BLaER1 (cell line): ENCODE results near the gene ANO10.
"Not testable (repeated sequence)": the region's sequence is repeated elsewhere in the genome, so short reads cannot be mapped to it uniquely, and the experiment has no call there.

Source experiments
- H3K27ac ChIP-seq: shearing (Covaris generic); formaldehyde crosslinking; 2 replicates; pipeline ENCODE4 v1.8.1; 2022
- H3K27me3 ChIP-seq: shearing (Covaris generic); formaldehyde crosslinking; 2 replicates; pipeline ENCODE4 v1.8.1; 2022
- H3K36me3 ChIP-seq: shearing (Covaris generic); formaldehyde crosslinking; 2 replicates; pipeline ENCODE4 v1.8.1; 2022
- H3K4me1 ChIP-seq: shearing (Covaris generic); formaldehyde crosslinking; 2 replicates; pipeline ENCODE4 v1.8.1; 2022
- H3K4me2 ChIP-seq: shearing (Covaris generic); formaldehyde crosslinking; 2 replicates; pipeline ENCODE4 v1.8.1; 2022
- H3K4me3 ChIP-seq: shearing (Covaris generic); formaldehyde crosslinking; 2 replicates; pipeline ENCODE4 v1.8.1; 2022
- H3K9ac ChIP-seq: shearing (Covaris generic); formaldehyde crosslinking; 2 replicates; pipeline ENCODE4 v1.8.1; 2022
- H3K9me3 ChIP-seq: shearing (Covaris generic); formaldehyde crosslinking; 2 replicates; pipeline ENCODE4 v1.8.1; 2022
- H4K20me1 ChIP-seq: shearing (Covaris generic); formaldehyde crosslinking; 2 replicates; pipeline ENCODE4 v1.8.1; 2022
- Cebpa-rat ChIP-seq: shearing (Covaris generic); IDR thresholded peaks from 2 replicates; pipeline ENCODE4 v1.8.1; 2022

ANO10 gene

GRCh38 chr3:43461345-43461744 is 160.5 kb downstream of the ANO10 start:
- Histone ChIP-seq H3K4me1 (no peaks in the 10 kb centered on the region), H3K9ac (no peak overlapping the region), H3K27me3 (no peaks in the 10 kb centered on the region), H4K20me1 (no peaks in the 10 kb centered on the region), H3K4me2 (no peak overlapping the region), H3K9me3 (peaks cover 25% of the 10 kb centered on the region), H3K36me3 (peaks cover 12% of the 10 kb centered on the region), H3K4me3 (no peak overlapping the region), H3K27ac (no peak overlapping the region)
- TF ChIP-seq Cebpa-rat: no peak

DNA sequence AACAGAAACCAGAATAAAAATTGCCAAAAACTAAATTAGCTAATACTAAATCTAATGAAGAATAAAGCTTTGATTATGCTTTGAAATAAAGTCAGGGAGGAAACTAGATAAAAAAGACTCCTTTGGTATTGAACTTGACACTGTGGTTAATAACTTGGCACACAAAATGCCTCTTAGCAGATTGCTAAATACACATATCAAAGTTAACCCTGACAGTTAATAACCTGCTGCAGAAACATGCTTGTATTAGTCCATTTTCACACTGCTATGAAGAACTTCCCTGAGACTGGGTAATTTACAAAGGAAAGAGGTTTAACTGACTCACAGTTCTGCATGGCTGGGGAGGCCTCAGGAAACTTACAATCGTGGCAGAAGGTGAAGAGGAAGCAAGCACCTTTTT is 164.8 kb downstream of the ANO10 start:
- H3K9ac ChIP-seq, H3K4me2 ChIP-seq, H3K27ac ChIP-seq, H3K4me1 ChIP-seq, H4K20me1 ChIP-seq, H3K36me3 ChIP-seq, H3K9me3 ChIP-seq, H3K27me3 ChIP-seq, H3K4me3 ChIP-seq: not testable (repeated sequence)

GRCh38 chr3:43455233-43455632 is 166.6 kb downstream of the ANO10 start:
- TF ChIP-seq Cebpa-rat: no peak
- no peak overlapping the region for H3K4me3 ChIP-seq
- H4K20me1 ChIP-seq: no peaks in the 10 kb centered on the region
- no peak overlapping the region for H3K9ac ChIP-seq
- H3K27me3 ChIP-seq: no peaks in the 10 kb centered on the region
- no peak overlapping the region for H3K27ac ChIP-seq
- H3K4me1 ChIP-seq: no peaks in the 10 kb centered on the region
- H3K4me2 ChIP-seq: no peak overlapping the region
- no peaks in the 10 kb centered on the region for H3K36me3 ChIP-seq
- no peaks in the 10 kb centered on the region for H3K9me3 ChIP-seq

DNA sequence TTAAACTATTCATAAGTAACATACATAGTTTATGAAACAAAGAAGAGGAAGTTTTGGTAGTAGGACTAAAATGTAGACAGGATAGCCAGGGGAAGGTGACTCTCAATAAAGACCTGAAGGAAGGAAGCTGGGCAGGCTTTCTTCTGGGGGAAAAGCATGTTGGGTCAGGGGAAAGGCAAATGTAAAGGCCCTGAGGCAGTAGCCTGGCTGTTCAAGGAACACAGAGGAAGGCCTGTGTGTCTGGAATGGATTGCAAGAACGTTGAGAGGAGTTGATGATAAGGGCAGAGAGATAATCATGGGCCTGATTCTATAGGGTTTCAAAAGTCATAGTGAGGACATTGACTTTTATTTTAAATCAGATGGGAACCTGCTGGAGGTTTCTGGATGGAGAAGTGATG is 167.8 kb downstream of the ANO10 start:
- Histone ChIP-seq H3K4me2 (no peak overlapping the region), H3K36me3 (no peaks in the 10 kb centered on the region), H3K4me3 (no peak overlapping the region), H3K4me1 (no peaks in the 10 kb centered on the region), H4K20me1 (no peaks in the 10 kb centered on the region), H3K9me3 (no peaks in the 10 kb centered on the region), H3K9ac (no peak overlapping the region), H3K27me3 (no peaks in the 10 kb centered on the region), H3K27ac (no peak overlapping the region)
- no peak for TF ChIP-seq Cebpa-rat

DNA sequence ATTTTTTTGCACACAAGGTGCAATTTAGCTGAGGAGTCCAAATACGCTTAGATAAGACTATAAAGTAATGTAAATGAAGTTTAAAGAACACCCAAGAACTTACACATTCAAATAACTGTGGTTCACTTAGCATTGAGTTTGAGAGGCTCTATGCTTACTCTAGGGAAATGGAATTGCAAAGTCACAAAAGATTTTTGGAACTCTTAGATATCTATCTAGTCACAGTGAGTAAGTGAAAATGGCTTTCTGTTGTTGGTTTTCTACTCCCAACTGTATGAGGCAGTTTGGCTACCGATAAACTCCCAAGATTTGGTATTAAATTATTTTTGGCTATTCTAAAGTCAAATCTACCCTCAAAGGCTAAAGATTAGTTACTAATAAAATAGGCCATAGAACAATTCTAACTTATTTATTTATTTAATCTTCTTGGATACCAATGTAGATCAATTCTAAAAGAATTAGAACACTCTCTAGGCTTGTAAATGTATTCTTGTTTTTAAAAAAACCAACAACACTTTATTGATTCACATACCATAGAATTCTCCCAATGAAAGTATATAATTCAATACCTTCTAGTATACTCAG is 170.0 kb downstream of the ANO10 start:
- Histone ChIP-seq H3K27me3 (no peaks in the 10 kb centered on the region), H3K36me3 (no peaks in the 10 kb centered on the region), H3K4me3 (no peak overlapping the region), H4K20me1 (no peaks in the 10 kb centered on the region), H3K4me1 (no peaks in the 10 kb centered on the region), H3K27ac (no peak overlapping the region), H3K9me3 (no peaks in the 10 kb centered on the region), H3K4me2 (no peak overlapping the region), H3K9ac (no peak overlapping the region)
- no peak for TF ChIP-seq Cebpa-rat

DNA sequence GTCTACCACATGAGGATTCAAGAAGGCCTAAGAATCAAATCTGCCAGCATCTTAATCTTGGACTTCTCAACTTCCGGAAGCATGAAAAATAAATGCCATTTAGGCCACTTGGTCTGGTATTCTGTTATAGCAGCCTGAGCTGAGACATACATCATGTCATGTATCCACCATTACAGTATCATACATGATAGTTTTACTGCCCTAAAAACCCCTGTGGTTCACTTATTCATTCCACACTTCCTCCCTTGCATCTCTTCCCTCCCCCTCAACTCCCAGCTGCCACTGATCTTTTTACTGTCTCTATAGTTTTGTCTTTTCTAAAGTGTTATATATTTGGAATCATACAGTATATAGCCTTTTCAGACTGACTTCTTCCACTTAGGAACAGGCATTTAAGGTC is 173.7 kb downstream of the ANO10 start:
- Histone ChIP-seq H3K36me3 (no peaks in the 10 kb centered on the region), H3K9me3 (no peaks in the 10 kb centered on the region), H3K4me2 (no peak overlapping the region), H3K27me3 (no peaks in the 10 kb centered on the region), H3K27ac (no peak overlapping the region), H3K4me1 (no peaks in the 10 kb centered on the region), H3K9ac (no peak overlapping the region), H3K4me3 (no peak overlapping the region), H4K20me1 (no peaks in the 10 kb centered on the region)
- TF ChIP-seq Cebpa-rat: no peak

DNA sequence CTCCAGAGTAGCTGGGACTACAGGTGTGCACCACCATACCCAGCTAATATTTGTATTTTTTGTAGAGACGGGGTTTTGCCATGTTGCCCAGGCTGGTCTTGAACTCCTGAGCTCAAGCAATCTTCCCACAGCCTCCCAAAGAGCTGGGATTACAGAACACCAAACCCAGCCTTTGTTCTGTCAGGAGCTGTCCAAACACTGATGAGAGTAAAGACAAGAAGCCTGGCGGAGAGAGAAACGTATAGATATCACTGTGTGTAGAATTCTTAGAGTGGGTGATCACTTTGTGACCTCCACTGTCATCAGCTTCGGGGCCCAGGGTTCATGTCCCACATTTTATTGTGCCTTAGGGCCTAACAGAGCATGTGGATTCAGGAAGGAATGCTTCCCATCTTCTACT is 176.0 kb downstream of the ANO10 start:
- H3K9me3 ChIP-seq: no peaks in the 10 kb centered on the region
- no peaks in the 10 kb centered on the region for H3K27me3 ChIP-seq
- no peaks in the 10 kb centered on the region for H3K4me1 ChIP-seq
- H3K4me3 ChIP-seq: no peak overlapping the region
- no peak for TF ChIP-seq Cebpa-rat
- no peaks in the 10 kb centered on the region for H4K20me1 ChIP-seq
- H3K4me2 ChIP-seq: no peak overlapping the region
- no peaks in the 10 kb centered on the region for H3K36me3 ChIP-seq
- H3K27ac ChIP-seq: no peak overlapping the region
- no peak overlapping the region for H3K9ac ChIP-seq

DNA sequence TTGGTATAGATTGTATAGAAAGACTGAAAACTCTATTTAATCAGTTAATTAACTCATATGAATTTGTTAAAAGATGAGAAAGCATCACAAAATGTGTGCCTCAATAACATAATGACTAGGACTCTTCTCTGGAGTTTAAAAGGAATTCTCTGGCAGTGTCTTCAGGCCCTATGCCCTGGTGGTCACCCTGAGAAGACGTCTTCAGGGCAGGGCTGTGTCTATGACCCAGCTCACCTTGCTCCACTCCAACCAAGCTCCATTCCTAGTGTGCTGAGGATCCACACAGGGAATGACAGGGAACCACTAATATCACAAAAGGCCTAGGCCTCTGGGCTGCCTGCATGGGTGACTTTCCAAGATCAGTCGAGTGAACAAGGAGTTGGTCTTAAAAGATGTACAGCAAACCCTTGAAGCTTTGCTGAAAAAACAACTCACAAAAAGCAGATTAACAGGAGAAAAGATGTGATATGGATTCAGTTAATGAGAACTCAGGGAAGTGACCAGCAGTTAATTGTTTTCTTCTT is 178.9 kb downstream of the ANO10 start:
- Histone ChIP-seq H3K27me3 (no peaks in the 10 kb centered on the region), H3K4me1 (no peaks in the 10 kb centered on the region), H3K9ac (no peak overlapping the region), H3K36me3 (no peaks in the 10 kb centered on the region), H3K4me2 (no peak overlapping the region), H4K20me1 (no peaks in the 10 kb centered on the region), H3K27ac (no peak overlapping the region), H3K9me3 (no peaks in the 10 kb centered on the region), H3K4me3 (no peak overlapping the region)
- TF ChIP-seq Cebpa-rat: no peak

DNA sequence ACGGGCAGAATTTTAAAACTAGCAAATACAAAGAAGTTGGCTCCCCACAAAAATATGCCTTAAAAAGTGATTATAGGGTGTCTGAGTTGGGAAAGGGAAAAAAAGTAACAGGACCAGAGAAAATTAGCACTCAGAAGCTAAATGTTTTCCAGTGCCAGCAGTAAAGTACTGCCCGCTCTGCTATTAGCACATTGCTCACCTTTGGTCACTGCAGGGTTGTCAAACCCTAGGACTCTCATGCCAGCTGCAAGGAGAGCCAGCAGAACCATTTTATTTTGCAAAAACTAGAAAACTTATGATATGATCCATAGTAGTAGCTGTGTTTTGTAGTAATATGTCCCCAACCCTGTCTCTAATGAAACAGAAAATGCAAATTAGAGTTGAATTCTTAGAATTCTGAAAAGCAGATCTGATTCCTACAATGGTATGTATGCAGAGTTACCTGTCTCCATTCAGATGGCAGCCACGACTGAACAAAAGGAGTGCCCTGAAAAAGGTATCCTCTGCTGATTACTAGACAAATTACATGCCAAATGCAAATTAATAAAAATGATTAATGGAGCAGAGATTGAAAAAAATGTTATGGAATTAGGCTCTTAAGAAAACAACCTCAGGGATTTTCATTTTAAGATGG is 185.2 kb downstream of the ANO10 start:
- Histone ChIP-seq H3K4me2 (no peak overlapping the region), H3K9me3 (no peaks in the 10 kb centered on the region), H3K36me3 (0 out of 2 replicates have a peak, but pooled peaks cover 1% of the 10 kb centered on the region), H3K4me3 (no peak overlapping the region), H3K27me3 (no peaks in the 10 kb centered on the region), H3K9ac (no peak overlapping the region), H3K27ac (no peak overlapping the region), H3K4me1 (no peaks in the 10 kb centered on the region), H4K20me1 (no peaks in the 10 kb centered on the region)
- no peak for TF ChIP-seq Cebpa-rat

- Histone ChIP-seq H3K36me3 (peaks cover 8% of the 10 kb centered on the region; the same call in 1 of the 2 replicates), H3K4me1 (no peaks in the 10 kb centered on the region), H4K20me1 (no peaks in the 10 kb centered on the region), H3K27me3 (no peaks in the 10 kb centered on the region), H3K4me3 (no peak overlapping the region), H3K4me2 (no peak overlapping the region), H3K9me3 (no peaks in the 10 kb centered on the region), H3K27ac (no peak overlapping the region), H3K9ac (no peak overlapping the region)
- no peak for TF ChIP-seq Cebpa-rat
These were observed 186.1 kb downstream of the ANO10 start for GRCh38 chr3:43435706-43436105.
